Loucy (cell line): ENCODE data around the gene RUNDC3A.
"Not testable (repeated sequence)": the region's sequence is repeated elsewhere in the genome, so short reads cannot be mapped to it uniquely, and the experiment has no call there.

Source experiments
- CTCF ChIP-seq: fragments of 200-600 bp; sonication (generic); conservative IDR thresholded peaks from 2 replicates; pipeline ENCODE4 v1.5.1; 2014; ENCODE audit warnings: mild to moderate bottlenecking, antibody characterized with exemption, low read length
- EZH2phosphoT487 ChIP-seq: fragments of 200-600 bp; IDR thresholded peaks from 2 replicates; pipeline ENCODE4 v1.6.1; 2018; ENCODE audit warnings: antibody characterized with exemption, mild to moderate bottlenecking, moderate library complexity, borderline replicate concordance

GRCh38 chr17:44340553-44340952 is 32.2 kb downstream of the RUNDC3A start:
- not testable (repeated sequence) for TF ChIP-seq CTCF, EZH2phosphoT487
